Hepatocyte (in vitro differentiated cells): ENCODE data around the gene SH3BGRL2. TPM values are rescaled to one million over a fixed set of nuclear protein-coding genes. Genes with fewer than 3 reads are reported as not detected.
A peak's percentile ranks its signal among the peaks of the same experiment; 100 is the strongest.

Source experiments
- DNase-seq: peaks from one replicate; pipeline ENCODE4 v3.0.0-alpha.2; 2016; ENCODE audit warnings: low spot score
- H2AFZ ChIP-seq: fragments of 200-600 bp; sonication (generic); 2 replicates; pipeline ENCODE4 v1.6.0; 2016; ENCODE audit warnings: antibody characterized with exemption, mild to moderate bottlenecking
- H3K27ac ChIP-seq: fragments of 200-600 bp; sonication (generic); 2 replicates; pipeline ENCODE4 v1.5.1; 2016; ENCODE audit warnings: mild to moderate bottlenecking
- H3K27me3 ChIP-seq: fragments of 200-600 bp; sonication (generic); 2 replicates; pipeline ENCODE4 v1.6.1; 2016
- H3K36me3 ChIP-seq: fragments of 200-600 bp; sonication (generic); replicated peaks from 2 replicates; pipeline ENCODE4 v1.5.1; 2016; ENCODE audit warnings: low read depth; ENCODE audit not compliant: insufficient read depth
- H3K4me1 ChIP-seq: fragments of 200-600 bp; sonication (generic); 2 replicates; pipeline ENCODE4 v1.5.1; 2016; ENCODE audit warnings: mild to moderate bottlenecking, moderate library complexity; ENCODE audit not compliant: insufficient read depth
- H3K4me2 ChIP-seq: fragments of 200-600 bp; sonication (generic); 2 replicates; pipeline ENCODE4 v1.6.0; 2016
- H3K4me3 ChIP-seq: fragments of 200-600 bp; sonication (generic); 2 replicates; pipeline ENCODE4 v1.5.1; 2016; ENCODE audit warnings: mild to moderate bottlenecking
- H3K79me2 ChIP-seq: fragments of 200-600 bp; sonication (generic); 2 replicates; pipeline ENCODE4 v1.6.0; 2017; ENCODE audit warnings: mild to moderate bottlenecking
- H3K9me2 ChIP-seq: fragments of 200-600 bp; sonication (generic); replicated peaks from 2 replicates; pipeline ENCODE4 v1.6.0; 2017; ENCODE audit warnings: mild to moderate bottlenecking; ENCODE audit not compliant: insufficient read depth
- H3K9me3 ChIP-seq: fragments of 200-600 bp; sonication (generic); 2 replicates; pipeline ENCODE4 v1.5.1; 2016; ENCODE audit warnings: low read depth, mild to moderate bottlenecking
- H4K20me1 ChIP-seq: fragments of 200-600 bp; sonication (generic); 2 replicates; pipeline ENCODE4 v1.6.0; 2016; ENCODE audit warnings: mild to moderate bottlenecking; ENCODE audit not compliant: insufficient read depth, poor library complexity, severe bottlenecking
- CTCF ChIP-seq: fragments of 200-600 bp; sonication (generic); IDR thresholded peaks from 2 replicates; pipeline ENCODE4 v1.5.1; 2016; ENCODE audit warnings: antibody characterized with exemption, mild to moderate bottlenecking; ENCODE audit not compliant: poor library complexity
- EZH2 ChIP-seq: fragments of 200-600 bp; sonication (generic); IDR thresholded peaks from 2 replicates; pipeline ENCODE4 v1.6.1; 2016; ENCODE audit warnings: antibody characterized with exemption, mild to moderate bottlenecking, borderline replicate concordance
- EZH2phosphoT487 ChIP-seq: fragments of 200-600 bp; sonication (generic); IDR thresholded peaks from one replicate; pipeline ENCODE4 v1.6.1; 2018; ENCODE audit warnings: antibody characterized with exemption, mild to moderate bottlenecking, low read depth, moderate library complexity; ENCODE audit not compliant: unreplicated experiment, severe bottlenecking
- WGBS: methylation state at CpG from one replicate; pipeline ENCODE4 v1.1.6; 2016; ENCODE audit warnings: low lambda C conversion rate; ENCODE audit errors: missing lambda C conversion rate; 5-methylcytosine and 5-hydroxymethylcytosine counted together
- polyA plus RNA-seq: library from polyadenylated mRNA; unstranded; fragments of >200 nt; fragmentation: Nextera tagmentation; extraction: Ambion mirVana; gene quantifications from 2 replicates; pipeline ENCODE4 v1.2.1, GENCODE V29; 2016
- total RNA-seq: library from RNA; depleted of rRNA; stranded (reverse); fragments of >200 nt; gene quantifications from 2 replicates; pipeline ENCODE4 v1.2.3, GENCODE V29; 2014

Gene SH3BGRL2
- total and polyA plus RNA-seq, 2 experiments from 2014 or later: 24.1 to 71.4 TPM

- WGBS: 87% methylated on average over 7 of the region's 7 CpGs
- no peak for TF ChIP-seq EZH2
- TF ChIP-seq EZH2phosphoT487: no peak
- no peak for TF ChIP-seq CTCF
- Histone ChIP-seq H3K9me3 (no peaks in the 10 kb centered on the region), H3K4me3 (no peak overlapping the region), H3K27ac (no peak overlapping the region), H3K79me2 (no peaks in the 10 kb centered on the region), H3K27me3 (no peaks in the 10 kb centered on the region), H3K9me2 (no peaks in the 10 kb centered on the region), H3K4me2 (no peak overlapping the region), H3K4me1 (no peaks in the 10 kb centered on the region), H2AFZ (no peak overlapping the region), H3K36me3 (no peaks in the 10 kb centered on the region), H4K20me1 (no peaks in the 10 kb centered on the region)
- DNase-seq: no peak
Measured at GRCh38 chr6:79589701-79590100, 41.4 kb upstream of the SH3BGRL2 start.

GRCh38 chr6:79597155-79597554 is 34.0 kb upstream of the SH3BGRL2 start:
- TF ChIP-seq EZH2phosphoT487 (no peak), EZH2 (no peak), CTCF (no peak)
- no peak for DNase-seq
- Histone ChIP-seq H2AFZ (no peak overlapping the region), H3K9me2 (no peaks in the 10 kb centered on the region), H3K79me2 (no peaks in the 10 kb centered on the region), H3K4me3 (no peak overlapping the region), H4K20me1 (no peaks in the 10 kb centered on the region), H3K27me3 (no peaks in the 10 kb centered on the region), H3K27ac (no peak overlapping the region), H3K9me3 (no peaks in the 10 kb centered on the region), H3K4me2 (no peak overlapping the region), H3K4me1 (peaks cover 17% of the 10 kb centered on the region), H3K36me3 (no peaks in the 10 kb centered on the region)
- 100% methylated on average over 2 of the region's 2 CpGs for WGBS

- Histone ChIP-seq H4K20me1 (no peaks in the 10 kb centered on the region), H3K79me2 (no peaks in the 10 kb centered on the region), H3K4me1 (peaks cover 17% of the 10 kb centered on the region), H2AFZ (no peak overlapping the region), H3K4me3 (no peak overlapping the region), H3K27me3 (no peaks in the 10 kb centered on the region), H3K9me3 (no peaks in the 10 kb centered on the region), H3K9me2 (no peaks in the 10 kb centered on the region), H3K27ac (no peak overlapping the region), H3K36me3 (no peaks in the 10 kb centered on the region), H3K4me2 (no peak overlapping the region)
- no peak for DNase-seq
- 88% methylated on average over 4 of the region's 4 CpGs for WGBS
- TF ChIP-seq CTCF: no peak
- no peak for TF ChIP-seq EZH2
- no peak for TF ChIP-seq EZH2phosphoT487
Measured at GRCh38 chr6:79598012-79598411, 33.1 kb upstream of the SH3BGRL2 start.

GRCh38 chr6:79599725-79600259 is 31.3 kb upstream of the SH3BGRL2 start:
- peaks cover 22% of the 10 kb centered on the region for H3K4me1 ChIP-seq
- DNase-seq: no peak
- no peak overlapping the region for H3K4me3 ChIP-seq

More at GRCh38 chr6:79599725-79600259, 31.3 kb upstream of the SH3BGRL2 start:
- no peak overlapping the region for H2AFZ ChIP-seq
- H3K4me2 ChIP-seq: peak overlapping the region; percentile 69
- no peaks in the 10 kb centered on the region for H3K79me2 ChIP-seq
- H4K20me1 ChIP-seq: no peaks in the 10 kb centered on the region
- no peaks in the 10 kb centered on the region for H3K27me3 ChIP-seq
- no peaks in the 10 kb centered on the region for H3K9me3 ChIP-seq
- peak overlapping the region; percentile 80 for H3K27ac ChIP-seq
- H3K9me2 ChIP-seq: no peaks in the 10 kb centered on the region
- TF ChIP-seq EZH2: no peak
- TF ChIP-seq CTCF: no peak
- TF ChIP-seq EZH2phosphoT487: no peak
- WGBS: 46% methylated on average over 5 of the region's 5 CpGs
- no peaks in the 10 kb centered on the region for H3K36me3 ChIP-seq
